HepG2 (cell line): ENCODE results near the gene TPM1. TPM values are rescaled to one million over a fixed set of nuclear protein-coding genes. Genes with fewer than 3 reads are reported as not detected.

Experiments used
- GPN1 ChIP-seq: sonication (generic); formaldehyde crosslinking; IDR thresholded peaks from 2 replicates; pipeline ENCODE4 v1.5.1; 2020; ENCODE audit warnings: missing genetic modification reagents, borderline replicate concordance
- HDAC6 ChIP-seq: fragments of 200-600 bp; sonication (generic); IDR thresholded peaks from 2 replicates; pipeline ENCODE4 v1.7.0; 2017; ENCODE audit warnings: mild to moderate bottlenecking, antibody characterized with exemption, low read length, low read depth
- ISX ChIP-seq: sonication (generic); formaldehyde crosslinking; conservative IDR thresholded peaks from 2 replicates; pipeline ENCODE4 v1.5.0; 2020; ENCODE audit warnings: missing genetic modification reagents
- MTF1 ChIP-seq: sonication (generic); formaldehyde crosslinking; IDR thresholded peaks from 2 replicates; pipeline ENCODE4 v1.5.0; 2020; ENCODE audit warnings: missing genetic modification reagents
- ONECUT2 ChIP-seq: sonication (generic); formaldehyde crosslinking; IDR thresholded peaks from 2 replicates; pipeline ENCODE4 v1.4.0; 2020; ENCODE audit warnings: missing genetic modification reagents
- PHB2 ChIP-seq: fragments of 450-650 bp; IDR thresholded peaks from 2 replicates; pipeline ENCODE4 v1.6.1; 2018; ENCODE audit not compliant: partially characterized antibody
- RBAK ChIP-seq: sonication (generic); formaldehyde crosslinking; IDR thresholded peaks from 2 replicates; pipeline ENCODE4 v1.5.1; 2020; ENCODE audit warnings: mild to moderate bottlenecking, missing genetic modification reagents
- RCOR2 ChIP-seq: IDR thresholded peaks from 2 replicates; pipeline ENCODE4 v1.6.1; 2016; ENCODE audit warnings: missing biosample characterization, missing genetic modification reagents
- SIX4 ChIP-seq: sonication (generic); formaldehyde crosslinking; IDR thresholded peaks from 2 replicates; pipeline ENCODE4 v1.4.0; 2020; ENCODE audit warnings: missing genetic modification reagents
- SMC3 ChIP-seq: IDR thresholded peaks from 2 replicates; pipeline ENCODE4 v1.6.1; 2011; ENCODE audit warnings: low read length, improper control_type of control experiment
- ZFY ChIP-seq: sonication (generic); formaldehyde crosslinking; IDR thresholded peaks from 2 replicates; pipeline ENCODE4 v1.4.0; 2020; ENCODE audit warnings: missing genetic modification reagents
- ZNF33B ChIP-seq: sonication (generic); formaldehyde crosslinking; IDR thresholded peaks from 2 replicates; pipeline ENCODE4 v1.5.1; 2020; ENCODE audit warnings: mild to moderate bottlenecking, missing genetic modification reagents
- polyA plus RNA-seq, 8 experiments: library from polyadenylated mRNA; depleted of rRNA in 3 of 8; stranded (reverse) in 7 of 8; unstranded in 1 of 8; fragments of >200 nt; fragmentation: Illumina TruSeq in 4 of 8; extraction: Trizol in 4 of 8; gene quantifications; 2 replicates each; pipeline versions ENCODE4 v1.2.1 to v1.2.3, GENCODE V29; 2011 to 2016; ENCODE audit warnings: low read depth in 4 of 8, missing spikeins in 1 of 8, mixed read lengths in 1 of 8; ENCODE audit not compliant: insufficient read depth in 1 of 8
- total RNA-seq, 5 experiments: library from RNA; depleted of rRNA; stranded (reverse); fragments of >200 nt; fragmentation: Illumina TruSeq; extraction: Trizol; gene quantifications; 2 replicates each; pipeline ENCODE4 v1.2.3, GENCODE V29; 2016; ENCODE audit warnings: low read depth in 1 of 5
- TF ChIP-seq, protein P1 (sequence below): sonication (generic); formaldehyde crosslinking; IDR thresholded peaks from 2 replicates; pipeline ENCODE4 v1.5.0; 2020; ENCODE audit warnings: missing genetic modification reagents
- TF ChIP-seq, protein P2 (sequence below): sonication (generic); formaldehyde crosslinking; IDR thresholded peaks from one replicate; pipeline ENCODE4 v1.5.1; 2020; ENCODE audit warnings: mild to moderate bottlenecking, missing genetic modification reagents; ENCODE audit errors: not compliant biosample characterization
- TF ChIP-seq, protein P3 (sequence below): sonication (generic); formaldehyde crosslinking; IDR thresholded peaks from 2 replicates; pipeline ENCODE4 v1.5.0; 2020; ENCODE audit warnings: mild to moderate bottlenecking, missing genetic modification reagents
- TF ChIP-seq, protein P4 (sequence below): sonication (generic); formaldehyde crosslinking; IDR thresholded peaks from 2 replicates; pipeline ENCODE4 v1.5.0; 2020; ENCODE audit warnings: mild to moderate bottlenecking, missing genetic modification reagents

The TPM1 gene
- total and polyA plus RNA-seq, 2 of the 13 experiments (the other 11 are each of a cell fraction or from before 2014, with no cell fraction given), result 98.9 to 109 TPM

DNA sequence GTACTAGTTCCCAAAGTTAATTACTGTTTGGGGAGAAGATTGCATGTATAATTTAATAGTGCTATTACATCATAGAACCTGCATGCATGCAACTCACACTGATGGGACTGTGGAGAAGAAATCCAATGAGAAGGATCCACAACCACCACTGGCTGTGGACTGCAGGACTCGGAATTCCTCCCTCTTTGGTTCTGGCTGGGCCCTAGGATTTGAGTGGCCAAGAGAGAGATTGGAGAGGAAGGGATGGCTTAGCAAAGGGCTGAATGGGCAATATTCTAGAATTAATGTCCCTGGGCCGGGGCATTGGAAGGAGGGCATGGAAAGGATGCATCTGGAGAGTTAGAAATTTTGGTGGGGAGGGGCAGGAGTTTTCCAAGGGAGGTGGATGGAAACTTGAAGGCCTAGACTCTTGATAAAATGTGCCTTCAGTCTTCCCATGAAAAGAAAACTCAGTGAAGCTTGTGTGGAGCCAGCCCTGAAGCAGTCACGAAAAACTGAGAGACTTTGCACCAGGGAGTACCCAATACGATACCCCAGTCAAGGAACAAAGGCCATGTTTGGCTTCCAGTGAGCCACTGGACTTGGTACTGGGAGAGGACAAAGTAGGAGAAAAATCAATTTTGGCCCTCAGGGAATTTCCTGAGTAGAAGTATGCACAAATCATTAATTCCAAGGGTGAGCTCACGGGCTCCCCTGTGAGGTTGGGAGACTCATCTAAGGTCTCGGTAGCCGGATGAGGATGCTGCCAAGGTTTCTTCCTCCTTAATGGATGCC, 31.4 kb upstream of the TPM1 start (continued):
- TF ChIP-seq, protein P1, sequence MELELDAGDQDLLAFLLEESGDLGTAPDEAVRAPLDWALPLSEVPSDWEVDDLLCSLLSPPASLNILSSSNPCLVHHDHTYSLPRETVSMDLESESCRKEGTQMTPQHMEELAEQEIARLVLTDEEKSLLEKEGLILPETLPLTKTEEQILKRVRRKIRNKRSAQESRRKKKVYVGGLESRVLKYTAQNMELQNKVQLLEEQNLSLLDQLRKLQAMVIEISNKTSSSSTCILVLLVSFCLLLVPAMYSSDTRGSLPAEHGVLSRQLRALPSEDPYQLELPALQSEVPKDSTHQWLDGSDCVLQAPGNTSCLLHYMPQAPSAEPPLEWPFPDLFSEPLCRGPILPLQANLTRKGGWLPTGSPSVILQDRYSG (CRISPR knock-in tag), result no peak
- no peak for TF ChIP-seq PHB2
- TF ChIP-seq, protein P2, sequence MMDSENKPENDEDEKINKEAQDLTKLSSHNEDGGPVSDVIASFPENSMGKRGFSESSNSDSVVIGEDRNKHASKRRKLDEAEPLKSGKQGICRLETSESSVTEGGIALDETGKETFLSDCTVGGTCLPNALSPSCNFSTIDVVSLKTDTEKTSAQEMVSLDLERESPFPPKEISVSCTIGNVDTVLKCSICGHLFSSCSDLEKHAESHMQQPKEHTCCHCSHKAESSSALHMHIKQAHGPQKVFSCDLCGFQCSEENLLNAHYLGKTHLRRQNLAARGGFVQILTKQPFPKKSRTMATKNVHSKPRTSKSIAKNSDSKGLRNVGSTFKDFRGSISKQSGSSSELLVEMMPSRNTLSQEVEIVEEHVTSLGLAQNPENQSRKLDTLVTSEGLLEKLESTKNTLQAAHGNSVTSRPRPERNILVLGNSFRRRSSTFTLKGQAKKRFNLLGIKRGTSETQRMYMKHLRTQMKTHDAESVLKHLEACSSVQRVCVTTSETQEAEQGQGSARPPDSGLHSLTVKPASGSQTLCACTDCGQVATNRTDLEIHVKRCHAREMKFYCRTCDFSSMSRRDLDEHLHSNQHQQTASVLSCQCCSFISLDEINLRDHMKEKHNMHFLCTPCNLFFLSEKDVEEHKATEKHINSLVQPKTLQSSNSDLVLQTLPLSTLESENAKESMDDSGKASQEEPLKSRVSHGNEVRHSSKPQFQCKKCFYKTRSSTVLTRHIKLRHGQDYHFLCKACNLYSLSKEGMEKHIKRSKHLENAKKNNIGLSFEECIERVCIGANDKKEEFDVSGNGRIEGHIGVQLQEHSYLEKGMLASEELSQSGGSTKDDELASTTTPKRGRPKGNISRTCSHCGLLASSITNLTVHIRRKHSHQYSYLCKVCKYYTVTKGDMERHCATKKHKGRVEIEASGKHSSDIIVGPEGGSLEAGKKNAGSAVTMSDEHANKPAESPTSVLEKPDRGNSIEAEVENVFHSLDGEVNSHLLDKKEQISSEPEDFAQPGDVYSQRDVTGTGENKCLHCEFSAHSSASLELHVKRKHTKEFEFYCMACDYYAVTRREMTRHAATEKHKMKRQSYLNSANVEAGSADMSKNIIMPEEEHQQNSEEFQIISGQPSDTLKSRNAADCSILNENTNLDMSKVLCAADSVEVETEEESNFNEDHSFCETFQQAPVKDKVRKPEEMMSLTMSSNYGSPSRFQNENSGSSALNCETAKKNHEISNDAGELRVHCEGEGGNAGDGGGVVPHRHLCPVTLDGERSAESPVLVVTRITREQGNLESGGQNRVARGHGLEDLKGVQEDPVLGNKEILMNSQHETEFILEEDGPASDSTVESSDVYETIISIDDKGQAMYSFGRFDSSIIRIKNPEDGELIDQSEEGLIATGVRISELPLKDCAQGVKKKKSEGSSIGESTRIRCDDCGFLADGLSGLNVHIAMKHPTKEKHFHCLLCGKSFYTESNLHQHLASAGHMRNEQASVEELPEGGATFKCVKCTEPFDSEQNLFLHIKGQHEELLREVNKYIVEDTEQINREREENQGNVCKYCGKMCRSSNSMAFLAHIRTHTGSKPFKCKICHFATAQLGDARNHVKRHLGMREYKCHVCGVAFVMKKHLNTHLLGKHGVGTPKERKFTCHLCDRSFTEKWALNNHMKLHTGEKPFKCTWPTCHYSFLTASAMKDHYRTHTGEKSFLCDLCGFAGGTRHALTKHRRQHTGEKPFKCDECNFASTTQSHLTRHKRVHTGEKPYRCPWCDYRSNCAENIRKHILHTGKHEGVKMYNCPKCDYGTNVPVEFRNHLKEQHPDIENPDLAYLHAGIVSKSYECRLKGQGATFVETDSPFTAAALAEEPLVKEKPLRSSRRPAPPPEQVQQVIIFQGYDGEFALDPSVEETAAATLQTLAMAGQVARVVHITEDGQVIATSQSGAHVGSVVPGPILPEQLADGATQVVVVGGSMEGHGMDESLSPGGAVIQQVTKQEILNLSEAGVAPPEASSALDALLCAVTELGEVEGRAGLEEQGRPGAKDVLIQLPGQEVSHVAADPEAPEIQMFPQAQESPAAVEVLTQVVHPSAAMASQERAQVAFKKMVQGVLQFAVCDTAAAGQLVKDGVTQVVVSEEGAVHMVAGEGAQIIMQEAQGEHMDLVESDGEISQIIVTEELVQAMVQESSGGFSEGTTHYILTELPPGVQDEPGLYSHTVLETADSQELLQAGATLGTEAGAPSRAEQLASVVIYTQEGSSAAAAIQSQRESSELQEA (CRISPR knock-in tag), result no peak
- peak; percentile 13; the same call in 1 of the 2 replicates for TF ChIP-seq ZFY (CRISPR knock-in tag)
- TF ChIP-seq, protein P3, sequence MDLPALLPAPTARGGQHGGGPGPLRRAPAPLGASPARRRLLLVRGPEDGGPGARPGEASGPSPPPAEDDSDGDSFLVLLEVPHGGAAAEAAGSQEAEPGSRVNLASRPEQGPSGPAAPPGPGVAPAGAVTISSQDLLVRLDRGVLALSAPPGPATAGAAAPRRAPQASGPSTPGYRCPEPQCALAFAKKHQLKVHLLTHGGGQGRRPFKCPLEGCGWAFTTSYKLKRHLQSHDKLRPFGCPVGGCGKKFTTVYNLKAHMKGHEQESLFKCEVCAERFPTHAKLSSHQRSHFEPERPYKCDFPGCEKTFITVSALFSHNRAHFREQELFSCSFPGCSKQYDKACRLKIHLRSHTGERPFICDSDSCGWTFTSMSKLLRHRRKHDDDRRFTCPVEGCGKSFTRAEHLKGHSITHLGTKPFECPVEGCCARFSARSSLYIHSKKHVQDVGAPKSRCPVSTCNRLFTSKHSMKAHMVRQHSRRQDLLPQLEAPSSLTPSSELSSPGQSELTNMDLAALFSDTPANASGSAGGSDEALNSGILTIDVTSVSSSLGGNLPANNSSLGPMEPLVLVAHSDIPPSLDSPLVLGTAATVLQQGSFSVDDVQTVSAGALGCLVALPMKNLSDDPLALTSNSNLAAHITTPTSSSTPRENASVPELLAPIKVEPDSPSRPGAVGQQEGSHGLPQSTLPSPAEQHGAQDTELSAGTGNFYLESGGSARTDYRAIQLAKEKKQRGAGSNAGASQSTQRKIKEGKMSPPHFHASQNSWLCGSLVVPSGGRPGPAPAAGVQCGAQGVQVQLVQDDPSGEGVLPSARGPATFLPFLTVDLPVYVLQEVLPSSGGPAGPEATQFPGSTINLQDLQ (CRISPR knock-in tag), result no peak
- TF ChIP-seq ONECUT2 (CRISPR knock-in tag), result peak; percentile 98
- TF ChIP-seq HDAC6, result no peak
- no peak for TF ChIP-seq ISX (CRISPR knock-in tag)
- no peak for TF ChIP-seq RBAK
- TF ChIP-seq, protein P4, sequence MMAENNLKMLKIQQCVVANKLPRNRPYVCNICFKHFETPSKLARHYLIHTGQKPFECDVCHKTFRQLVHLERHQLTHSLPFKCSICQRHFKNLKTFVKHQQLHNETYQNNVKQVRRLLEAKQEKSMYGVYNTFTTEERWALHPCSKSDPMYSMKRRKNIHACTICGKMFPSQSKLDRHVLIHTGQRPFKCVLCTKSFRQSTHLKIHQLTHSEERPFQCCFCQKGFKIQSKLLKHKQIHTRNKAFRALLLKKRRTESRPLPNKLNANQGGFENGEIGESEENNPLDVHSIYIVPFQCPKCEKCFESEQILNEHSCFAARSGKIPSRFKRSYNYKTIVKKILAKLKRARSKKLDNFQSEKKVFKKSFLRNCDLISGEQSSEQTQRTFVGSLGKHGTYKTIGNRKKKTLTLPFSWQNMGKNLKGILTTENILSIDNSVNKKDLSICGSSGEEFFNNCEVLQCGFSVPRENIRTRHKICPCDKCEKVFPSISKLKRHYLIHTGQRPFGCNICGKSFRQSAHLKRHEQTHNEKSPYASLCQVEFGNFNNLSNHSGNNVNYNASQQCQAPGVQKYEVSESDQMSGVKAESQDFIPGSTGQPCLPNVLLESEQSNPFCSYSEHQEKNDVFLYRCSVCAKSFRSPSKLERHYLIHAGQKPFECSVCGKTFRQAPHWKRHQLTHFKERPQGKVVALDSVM (CRISPR knock-in tag), result no peak
- peak; percentile 45; the same call in 1 of the 2 replicates for TF ChIP-seq SMC3
- TF ChIP-seq ZNF33B (CRISPR knock-in tag), result no peak
- no peak for TF ChIP-seq GPN1 (CRISPR knock-in tag)
- peak; percentile 92 for TF ChIP-seq RCOR2 (CRISPR knock-in tag)
- no peak for TF ChIP-seq MTF1 (CRISPR knock-in tag)
- no peak for TF ChIP-seq SIX4 (CRISPR knock-in tag)
